ENCODE data around the gene HRH3. TPM values are rescaled to one million over a fixed set of nuclear protein-coding genes. Genes with fewer than 3 reads are reported as not detected.

The HRH3 gene
- total and polyA plus RNA-seq, 3 experiments from 2014 or later, result not detected

DNA sequence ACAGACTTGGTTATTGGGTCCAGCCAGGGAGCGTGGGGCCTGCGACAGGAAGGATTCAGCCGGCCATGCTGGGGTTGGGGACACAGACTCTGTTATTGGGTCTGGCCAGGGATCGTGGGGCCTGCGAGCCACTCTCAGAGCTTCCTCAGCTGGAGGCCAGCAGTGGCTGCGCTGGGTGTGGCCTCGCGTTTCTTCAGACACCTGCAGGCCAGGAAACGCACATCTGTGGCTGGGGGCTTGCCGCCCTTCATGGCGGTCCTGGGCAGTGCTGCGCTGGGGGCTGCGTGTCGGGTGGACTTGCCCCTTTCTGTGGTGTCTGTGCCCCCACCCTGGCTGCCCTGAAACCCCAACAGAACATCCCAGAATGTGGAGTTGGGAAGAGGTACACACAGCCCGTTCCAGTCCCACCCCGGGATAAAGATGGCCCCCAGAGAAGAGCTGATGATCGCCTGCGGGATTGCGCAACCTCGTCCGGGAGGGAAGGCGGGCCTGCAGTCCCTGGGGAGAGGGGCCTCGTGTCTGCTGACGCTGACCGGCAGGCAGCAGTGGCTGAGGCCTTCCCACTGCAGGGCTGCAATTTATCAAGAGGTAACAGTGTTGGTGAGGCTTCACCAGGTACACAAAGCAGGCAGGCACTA is 54.2 kb downstream of the HRH3 start:
- CTCF ChIA-PET, result interaction anchor here (2.0 kb wide), 1 partner anchor 155 kb away, joined by 4 read pairs; no protein-coding TSS in a partner anchor
- no peak for DNase-seq
- no peak overlapping the region for H3K4me3 Mint-ChIP-seq
- Histone ChIP-seq H3K4me1 (ENCODE audit: insufficient read depth, low read length) (no peaks in the 10 kb centered on the region), H3K4me3 (ENCODE audit: low read length) (no peak overlapping the region), H3K27ac (ENCODE audit: low read depth, low read length) (no peak overlapping the region), H3K36me3 (ENCODE audit: insufficient read depth, low read length) (no peaks in the 10 kb centered on the region), H3K27me3 (ENCODE audit: insufficient read depth, low read length, poor library complexity, severe bottlenecking) (no peaks in the 10 kb centered on the region), H3K9me3 (ENCODE audit: low read length) (no peaks in the 10 kb centered on the region)
- H3K9me3 Mint-ChIP-seq, result no peaks in the 10 kb centered on the region
- no peaks in the 10 kb centered on the region for H3K27me3 Mint-ChIP-seq
- H3K4me1 Mint-ChIP-seq, result no peaks in the 10 kb centered on the region
- POLR2A ChIA-PET, result no interaction called here
- H3K27ac Mint-ChIP-seq, result no peak overlapping the region
- peaks cover 0 to 62% (median 1%) of the 10 kb centered on the region in 3 donors for H3K36me3 Mint-ChIP-seq

Other genes with a start within 250 kb of the HRH3 start
- gene TAF4, start 154.4 kb downstream of the HRH3 start, total RNA-seq, result 10 to 100 TPM; 20.5 to 21.0 TPM
- gene TAF4, start 154.4 kb downstream of the HRH3 start, polyA plus RNA-seq, result 1.4 TPM
- 10 to 100 TPM; 35.8 to 36.4 TPM for gene LSM14B, start 97.8 kb downstream of the HRH3 start, total RNA-seq
- gene LSM14B, start 97.8 kb downstream of the HRH3 start, polyA plus RNA-seq, result 1.1 TPM
- gene PSMA7, start 76.9 kb downstream of the HRH3 start, total RNA-seq, result 100 to 1,000 TPM; 447 to 464 TPM
- 459 TPM for gene PSMA7, start 76.9 kb downstream of the HRH3 start, polyA plus RNA-seq
- gene SS18L1, start 76.5 kb downstream of the HRH3 start, total RNA-seq, result 10 to 100 TPM; 16.9 to 18.5 TPM
- gene SS18L1, start 76.5 kb downstream of the HRH3 start, polyA plus RNA-seq, result 0.86 TPM
- 10 to 100 TPM; 44.6 to 45.9 TPM for gene MTG2, start 37.2 kb downstream of the HRH3 start, total RNA-seq
- 19.0 TPM for gene MTG2, start 37.2 kb downstream of the HRH3 start, polyA plus RNA-seq
- 10 to 100 TPM; 24.5 to 24.7 TPM for gene OSBPL2, start 18.2 kb upstream of the HRH3 start, total RNA-seq
- gene OSBPL2, start 18.2 kb upstream of the HRH3 start, polyA plus RNA-seq, result 24.6 TPM
- 100 to 1,000 TPM; 159 to 166 TPM for gene ADRM1, start 82.7 kb upstream of the HRH3 start, total RNA-seq
- gene ADRM1, start 82.7 kb upstream of the HRH3 start, polyA plus RNA-seq, result 101 TPM
- gene LAMA5, start 147.0 kb upstream of the HRH3 start, total RNA-seq, result under 1 TPM; 0.13 to 0.78 TPM
- not detected for gene LAMA5, start 147.0 kb upstream of the HRH3 start, polyA plus RNA-seq
- 1,000 to 10,000 TPM; 2,034 to 2,072 TPM for gene RPS21, start 166.8 kb upstream of the HRH3 start, total RNA-seq
- gene RPS21, start 166.8 kb upstream of the HRH3 start, polyA plus RNA-seq, result 2,161 TPM
- 1 to 10 TPM; 8.6 to 9.2 TPM for gene CABLES2, start 187.0 kb upstream of the HRH3 start, total RNA-seq
- 3.2 TPM for gene CABLES2, start 187.0 kb upstream of the HRH3 start, polyA plus RNA-seq
- gene RBBP8NL, start 207.3 kb upstream of the HRH3 start, total RNA-seq, result not detected
- gene RBBP8NL, start 207.3 kb upstream of the HRH3 start, polyA plus RNA-seq, result not detected